ENCODE data around the gene KDM4C.

Gene KDM4C

DNA sequence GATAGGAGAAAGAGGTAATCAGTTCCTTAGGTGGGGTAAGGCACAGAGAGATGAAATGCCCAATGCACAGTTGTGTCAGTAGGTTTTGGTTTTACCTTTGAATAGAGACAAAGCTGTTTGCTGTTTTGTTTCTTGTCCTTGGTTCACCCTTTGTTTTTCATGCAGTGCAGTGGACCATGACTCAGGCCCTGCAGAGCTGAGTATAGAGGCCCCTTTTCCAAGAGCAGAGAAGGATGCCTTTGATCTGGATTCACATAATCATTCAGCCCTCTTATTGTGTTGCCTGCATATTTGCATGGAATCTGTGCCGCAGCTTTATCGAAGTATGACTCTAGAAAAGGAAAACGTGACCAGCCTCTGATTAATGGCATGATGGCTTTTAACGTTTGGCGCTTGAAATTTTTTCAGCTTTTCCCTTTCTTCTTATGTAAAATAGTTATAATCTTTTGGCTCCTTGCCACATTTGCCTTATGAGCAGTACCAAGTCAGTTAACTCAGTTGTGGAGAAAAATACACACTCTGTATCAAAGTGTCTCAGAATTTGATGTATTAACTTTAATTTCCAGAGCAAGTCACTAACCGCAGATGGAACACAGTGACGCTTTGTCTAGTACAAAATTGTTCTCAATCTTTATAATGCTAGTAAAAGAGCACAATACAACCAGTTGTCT, 197.6 kb downstream of the KDM4C start:
- POLR2A ChIA-PET, result no interaction called here
- TF ChIP-seq, protein P1, sequence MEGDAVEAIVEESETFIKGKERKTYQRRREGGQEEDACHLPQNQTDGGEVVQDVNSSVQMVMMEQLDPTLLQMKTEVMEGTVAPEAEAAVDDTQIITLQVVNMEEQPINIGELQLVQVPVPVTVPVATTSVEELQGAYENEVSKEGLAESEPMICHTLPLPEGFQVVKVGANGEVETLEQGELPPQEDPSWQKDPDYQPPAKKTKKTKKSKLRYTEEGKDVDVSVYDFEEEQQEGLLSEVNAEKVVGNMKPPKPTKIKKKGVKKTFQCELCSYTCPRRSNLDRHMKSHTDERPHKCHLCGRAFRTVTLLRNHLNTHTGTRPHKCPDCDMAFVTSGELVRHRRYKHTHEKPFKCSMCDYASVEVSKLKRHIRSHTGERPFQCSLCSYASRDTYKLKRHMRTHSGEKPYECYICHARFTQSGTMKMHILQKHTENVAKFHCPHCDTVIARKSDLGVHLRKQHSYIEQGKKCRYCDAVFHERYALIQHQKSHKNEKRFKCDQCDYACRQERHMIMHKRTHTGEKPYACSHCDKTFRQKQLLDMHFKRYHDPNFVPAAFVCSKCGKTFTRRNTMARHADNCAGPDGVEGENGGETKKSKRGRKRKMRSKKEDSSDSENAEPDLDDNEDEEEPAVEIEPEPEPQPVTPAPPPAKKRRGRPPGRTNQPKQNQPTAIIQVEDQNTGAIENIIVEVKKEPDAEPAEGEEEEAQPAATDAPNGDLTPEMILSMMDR (IDR thresholded peaks at IDR 0.05; ENCODE audit: insufficient read depth, low read length, missing control alignments), result no peak
- CTCF ChIA-PET, result no interaction called here
- H3K4me3 ChIP-seq (ENCODE audit: low read depth, low read length), result no peak overlapping the region
- DNase-seq (ENCODE audit: low read depth, low spot score), result no peak

DNA sequence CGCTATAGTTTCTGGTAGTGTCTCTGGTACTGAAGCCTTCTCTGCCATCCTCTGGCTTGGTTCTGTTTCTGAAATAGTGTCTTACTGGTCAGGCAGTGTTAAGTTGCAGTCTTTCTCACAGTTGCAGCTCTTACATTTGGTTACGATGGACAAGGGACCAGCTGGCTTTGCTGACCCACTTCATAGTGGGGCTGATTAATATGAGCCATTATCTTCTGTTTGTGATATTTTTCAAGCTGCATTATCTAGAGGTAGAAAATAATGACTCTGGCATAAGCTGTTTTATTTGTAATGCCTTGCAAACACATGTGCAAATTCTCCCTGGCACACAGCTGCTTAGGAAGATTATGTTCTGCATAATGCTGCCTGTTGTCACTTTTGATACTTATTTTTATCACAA, 199.1 kb downstream of the KDM4C start:
- CTCF ChIA-PET, result interaction anchor here (1.3 kb wide), 1 partner anchor 15 kb away, joined by 3 read pairs; no protein-coding TSS in a partner anchor

DNA sequence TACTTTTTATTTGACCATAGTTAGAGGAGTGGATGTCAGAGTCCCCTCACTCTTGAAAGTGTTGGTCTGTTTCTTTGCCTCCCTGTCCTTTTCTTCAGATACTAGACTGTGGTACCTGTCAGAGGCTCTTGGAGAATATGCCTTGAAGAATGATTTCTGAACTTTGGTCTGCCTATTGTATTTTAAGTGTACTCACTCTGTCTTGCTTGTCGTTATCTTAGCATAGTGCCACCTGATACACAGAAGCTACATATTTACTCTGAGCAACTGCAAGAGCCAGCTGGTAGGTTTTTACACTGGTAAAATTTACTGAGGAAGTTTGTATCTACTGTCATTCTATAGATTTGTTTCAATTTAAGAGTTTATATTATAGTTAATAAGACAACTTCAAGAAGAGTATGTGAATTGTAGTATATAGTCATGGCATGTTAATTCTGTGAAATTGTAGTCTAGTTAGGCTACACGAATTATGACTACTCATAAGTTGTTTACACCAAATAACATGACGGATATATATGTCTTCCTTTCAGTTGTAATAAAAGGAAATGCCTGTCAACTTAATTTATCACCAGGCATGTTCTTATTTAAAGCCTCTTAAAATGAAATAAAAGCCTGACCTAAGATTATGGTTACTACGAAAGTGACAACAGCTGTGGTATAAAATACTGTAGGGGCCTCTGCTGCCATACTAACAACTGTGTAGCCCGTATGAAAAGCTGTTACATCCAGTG, 201.7 kb downstream of the KDM4C start:
- no peak overlapping the region for H3K4me3 ChIP-seq (ENCODE audit: low read depth, low read length)
- TF ChIP-seq, protein P1 (IDR thresholded peaks at IDR 0.05; ENCODE audit: insufficient read depth, low read length, missing control alignments), result no peak
- CTCF ChIA-PET, result no interaction called here
- DNase-seq (ENCODE audit: low read depth, low spot score), result no peak
- POLR2A ChIA-PET, result no interaction called here

More for the DNA sequence above, 199.1 kb downstream of the KDM4C start:
- TF ChIP-seq, protein P1 (IDR thresholded peaks at IDR 0.05; ENCODE audit: insufficient read depth, low read length, missing control alignments), result no peak
- no peak for DNase-seq (ENCODE audit: low read depth, low spot score)
- POLR2A ChIA-PET, result no interaction called here
- no peak overlapping the region for H3K4me3 ChIP-seq (ENCODE audit: low read depth, low read length)

DNA sequence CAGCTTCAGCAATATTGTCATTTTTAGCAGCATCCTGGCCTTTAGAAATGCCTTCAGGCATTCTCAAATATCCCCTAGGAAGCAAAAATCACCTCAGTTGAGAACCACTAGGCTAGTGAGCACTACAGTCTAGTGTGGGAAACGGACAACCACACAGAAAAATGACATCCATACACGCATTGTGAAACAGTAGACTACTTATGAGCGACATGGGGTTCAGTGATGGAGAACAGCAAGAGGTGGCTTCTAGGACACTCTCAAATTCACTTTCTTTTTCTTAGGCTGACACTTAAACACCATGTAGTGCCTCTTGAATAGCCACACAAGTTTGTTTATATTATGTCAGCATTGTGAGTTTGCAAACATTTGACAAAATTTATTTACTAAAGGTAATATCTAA, 203.0 kb downstream of the KDM4C start:
- H3K4me3 ChIP-seq (ENCODE audit: low read depth, low read length), result no peak overlapping the region
- CTCF ChIA-PET, result no interaction called here
- POLR2A ChIA-PET, result no interaction called here
- no peak for DNase-seq (ENCODE audit: low read depth, low spot score)
- TF ChIP-seq, protein P1 (IDR thresholded peaks at IDR 0.05; ENCODE audit: insufficient read depth, low read length, missing control alignments), result no peak

DNA sequence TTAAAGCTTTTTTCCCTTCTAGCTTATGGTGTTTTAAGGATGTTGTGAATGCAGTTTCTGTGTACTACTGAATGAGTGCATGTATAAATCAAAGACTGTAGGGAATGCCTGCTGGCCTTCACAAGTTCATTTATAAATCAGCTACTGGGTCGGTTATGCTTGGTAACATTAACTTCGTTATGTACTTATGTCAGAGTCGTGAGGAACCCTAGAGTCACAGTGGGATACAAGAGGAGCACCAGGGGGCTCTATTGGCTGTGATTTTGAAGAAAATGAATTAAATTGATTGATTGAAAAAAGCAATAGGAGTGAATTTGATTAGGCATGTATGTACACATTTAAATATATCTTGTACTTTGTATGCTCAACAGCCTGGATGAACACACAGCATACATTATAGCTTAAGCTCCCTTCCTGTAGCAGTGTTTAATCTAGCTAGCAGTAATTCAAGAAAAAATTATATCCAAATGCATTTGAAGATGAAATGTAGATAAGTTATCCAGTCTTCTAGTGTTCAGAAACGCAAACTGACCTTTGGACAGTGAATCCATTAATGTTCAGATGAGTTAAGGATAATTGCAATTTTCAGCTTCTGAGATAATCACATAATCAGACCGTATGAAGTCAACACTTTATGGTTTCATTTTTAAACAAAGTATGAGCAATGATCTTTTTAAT, 204.2 kb downstream of the KDM4C start:
- no peak for DNase-seq (ENCODE audit: low read depth, low spot score)
- POLR2A ChIA-PET, result no interaction called here
- TF ChIP-seq, protein P1 (IDR thresholded peaks at IDR 0.05; ENCODE audit: insufficient read depth, low read length, missing control alignments), result no peak

DNA sequence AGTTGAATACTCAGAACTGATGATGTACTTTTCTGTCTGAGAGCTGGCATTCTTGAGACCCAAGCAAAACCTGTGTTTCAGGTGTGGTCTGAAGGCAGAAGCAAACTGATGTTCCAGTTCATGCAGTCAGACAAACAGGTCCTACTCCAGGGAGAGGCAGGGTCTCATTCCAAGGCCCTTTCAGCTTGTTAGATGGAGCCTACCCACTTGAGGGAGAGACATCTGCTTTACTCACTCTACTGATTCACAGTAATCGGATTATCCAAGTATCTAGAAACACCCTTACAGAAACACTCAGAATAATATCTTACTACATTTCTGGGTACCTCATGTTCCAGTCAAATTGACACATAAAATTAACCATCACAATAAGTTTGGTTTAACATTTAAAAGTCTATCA, 207.8 kb downstream of the KDM4C start:
- DNase-seq (ENCODE audit: low read depth, low spot score), result no peak
- no peak overlapping the region for H3K4me3 ChIP-seq (ENCODE audit: low read depth, low read length)
- ChIA-PET POLR2A (no interaction called here), CTCF (no interaction called here)
- TF ChIP-seq, protein P1 (IDR thresholded peaks at IDR 0.05; ENCODE audit: insufficient read depth, low read length, missing control alignments), result no peak

More for the DNA sequence above, 204.2 kb downstream of the KDM4C start:
- CTCF ChIA-PET, result no interaction called here
- no peak overlapping the region for H3K4me3 ChIP-seq (ENCODE audit: low read depth, low read length)

Measured in AG04449 (cell line).